GM23338 (cell line): ENCODE data around the gene TBP. TPM values are rescaled to one million over a fixed set of nuclear protein-coding genes. Genes with fewer than 3 reads are reported as not detected.
"Not testable (repeated sequence)": the region's sequence is repeated elsewhere in the genome, so short reads cannot be mapped to it uniquely, and the experiment has no call there.

ENCODE experiments used
- ATAC-seq: fragments of 200-7000 bp; cut with Tn5 transposase; 3 replicates; pipeline ENCODE4 v1.9.1; 2020
- DNase-seq: peaks from one replicate; pipeline ENCODE4 v3.0.0-alpha.2; 2015; ENCODE audit warnings: low spot score
- H2AFZ ChIP-seq: fragments of 200-600 bp; sonication (generic); 2 replicates; pipeline ENCODE4 v1.8.0; 2016; ENCODE audit warnings: antibody characterized with exemption, mild to moderate bottlenecking, moderate library complexity
- H3F3A ChIP-seq: fragments of 200-600 bp; sonication (generic); replicated peaks from 2 replicates; pipeline ENCODE4 v1.8.0; 2017; ENCODE audit warnings: antibody characterized with exemption, mixed run types, low read depth
- H3K27ac ChIP-seq: fragments of 200-600 bp; sonication (generic); 2 replicates; pipeline ENCODE4 v1.6.1; 2016; ENCODE audit warnings: low read depth
- H3K27me3 ChIP-seq: fragments of 200-600 bp; sonication (generic); 2 replicates; pipeline ENCODE4 v1.8.0; 2016; ENCODE audit warnings: mild to moderate bottlenecking, mixed run types, moderate library complexity; ENCODE audit not compliant: insufficient read depth
- H3K36me3 ChIP-seq: fragments of 200-600 bp; sonication (generic); 2 replicates; pipeline ENCODE4 v1.8.0; 2016; ENCODE audit warnings: mild to moderate bottlenecking; ENCODE audit not compliant: insufficient read depth
- H3K4me1 ChIP-seq: fragments of 200-600 bp; sonication (generic); 2 replicates; pipeline ENCODE4 v1.8.0; 2016; ENCODE audit warnings: mild to moderate bottlenecking, moderate library complexity; ENCODE audit not compliant: insufficient read depth
- H3K4me2 ChIP-seq: fragments of 200-600 bp; sonication (generic); 2 replicates; pipeline ENCODE4 v1.7.1; 2017; ENCODE audit warnings: mixed run types
- H3K4me3 ChIP-seq: fragments of 200-600 bp; sonication (generic); 2 replicates; pipeline ENCODE4 v1.6.1; 2016; ENCODE audit warnings: mixed run types
- H3K79me2 ChIP-seq: fragments of 200-600 bp; sonication (generic); replicated peaks from 2 replicates; pipeline ENCODE4 v1.8.0; 2017; ENCODE audit warnings: mild to moderate bottlenecking; ENCODE audit not compliant: insufficient read depth
- H3K9me2 ChIP-seq: fragments of 200-600 bp; sonication (generic); 2 replicates; pipeline ENCODE4 v1.8.0; 2017; ENCODE audit not compliant: insufficient read depth
- H4K20me1 ChIP-seq: fragments of 200-600 bp; sonication (generic); replicated peaks from 2 replicates; pipeline ENCODE4 v1.8.0; 2017; ENCODE audit warnings: mild to moderate bottlenecking; ENCODE audit not compliant: insufficient read depth
- H3K27ac Mint-ChIP-seq: 2 replicates; pipeline ENCODE4 v1.8.0; 2020; ENCODE audit warnings: inconsistent platforms, mild to moderate bottlenecking, moderate library complexity, mixed read lengths
- H3K27me3 Mint-ChIP-seq: 3 replicates; pipeline ENCODE4 v1.8.0; 2022; ENCODE audit warnings: low read depth, mild to moderate bottlenecking, moderate library complexity, mixed read lengths, inconsistent platforms; ENCODE audit not compliant: insufficient read depth, poor library complexity
- H3K36me3 Mint-ChIP-seq: 3 replicates; pipeline ENCODE4 v1.8.0; 2021; ENCODE audit warnings: low read depth, mild to moderate bottlenecking, inconsistent platforms, moderate library complexity, mixed read lengths
- H3K4me1 Mint-ChIP-seq: 3 replicates; pipeline ENCODE4 v1.8.0; 2020; ENCODE audit warnings: mild to moderate bottlenecking, inconsistent platforms, mixed read lengths
- H3K4me3 Mint-ChIP-seq: 3 replicates; pipeline ENCODE4 v1.8.0; 2021; ENCODE audit warnings: moderate library complexity, mild to moderate bottlenecking, inconsistent platforms, mixed read lengths
- H3K9me3 Mint-ChIP-seq: 3 replicates; pipeline ENCODE4 v1.8.0; 2020; ENCODE audit warnings: moderate library complexity, mild to moderate bottlenecking, inconsistent platforms, mixed read lengths
- CREB1 ChIP-seq: fragments of 250-450 bp; sonication (Bioruptor Pico); IDR thresholded peaks from 2 replicates; pipeline ENCODE4 v1.5.0; 2020; ENCODE audit warnings: low read depth, mild to moderate bottlenecking, moderate library complexity
- EZH2 ChIP-seq: fragments of 200-600 bp; sonication (generic); IDR thresholded peaks from one replicate; pipeline ENCODE4 v1.8.0; 2017; ENCODE audit warnings: antibody characterized with exemption, mild to moderate bottlenecking, low read depth; ENCODE audit not compliant: unreplicated experiment
- EZH2phosphoT487 ChIP-seq: fragments of 200-600 bp; sonication (generic); IDR thresholded peaks from one replicate; pipeline ENCODE4 v1.8.1; 2018; ENCODE audit warnings: antibody characterized with exemption; ENCODE audit not compliant: unreplicated experiment
- NANOG ChIP-seq: IDR thresholded peaks from 2 replicates; pipeline ENCODE4 v1.6.1; 2016; ENCODE audit warnings: antibody characterized with exemption, borderline replicate concordance
- POLR2AphosphoS5 ChIP-seq: IDR thresholded peaks from 2 replicates; pipeline ENCODE4 v1.6.1; 2016; ENCODE audit warnings: antibody characterized with exemption, low read depth
- STAT1 ChIP-seq: IDR thresholded peaks from one replicate; pipeline ENCODE4 v1.6.1; 2016; ENCODE audit warnings: antibody characterized with exemption; ENCODE audit not compliant: unreplicated experiment
- ZNF114 ChIP-seq: fragments of 250-450 bp; sonication (Bioruptor Pico); IDR thresholded peaks from 2 replicates; pipeline ENCODE4 v1.5.0; 2020; ENCODE audit warnings: mild to moderate bottlenecking, moderate library complexity
- ZNF331 ChIP-seq: fragments of 250-450 bp; sonication (Bioruptor Pico); IDR thresholded peaks from 2 replicates; pipeline ENCODE4 v1.5.0; 2020; ENCODE audit warnings: low read depth, mild to moderate bottlenecking, moderate library complexity
- polyA plus RNA-seq: library from polyadenylated mRNA; unstranded; fragments of >200 nt; fragmentation: Nextera tagmentation; extraction: Ambion mirVana; gene quantifications from 2 replicates; pipeline ENCODE4 v1.2.1, GENCODE V29; 2016
- total RNA-seq: library from RNA; depleted of rRNA; stranded (reverse); fragments of >200 nt; shearing (Covaris generic); gene quantifications from 2 replicates; pipeline ENCODE4 v1.2.3, GENCODE V29; 2014
- TF ChIP-seq, protein P1 (sequence below): fragments of 250-450 bp; sonication (Bioruptor Pico); IDR thresholded peaks from 2 replicates; pipeline ENCODE4 v1.5.0; 2020; ENCODE audit warnings: mild to moderate bottlenecking, moderate library complexity
- TF ChIP-seq, protein P2 (sequence below): IDR thresholded peaks from 2 replicates; pipeline ENCODE4 v1.6.1; 2016; ENCODE audit warnings: antibody characterized with exemption

TBP gene
- total and polyA plus RNA-seq, 2 experiments from 2014 or later, result 30.3 to 36.5 TPM

DNA sequence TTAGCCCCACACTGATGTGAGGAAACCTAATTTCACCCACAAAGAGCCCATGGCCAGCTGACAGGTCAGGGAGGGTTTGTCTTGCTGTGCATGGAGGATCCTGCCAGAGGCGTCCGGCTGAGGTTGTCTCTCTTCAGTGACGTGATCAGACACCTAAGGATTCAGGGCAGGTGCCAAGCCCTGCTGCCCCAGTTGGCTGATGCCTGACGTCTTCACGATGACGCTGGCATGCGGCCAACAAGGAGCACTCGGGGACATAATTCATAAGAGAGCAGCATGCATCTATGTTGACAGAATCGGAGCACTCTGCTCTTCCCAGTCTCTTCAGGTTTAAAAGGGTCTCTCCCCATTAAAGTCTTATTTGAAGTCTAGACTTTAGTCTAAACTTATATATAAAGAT lies 48.9 kb upstream of the TBP start:
- Mint-ChIP-seq H3K27ac (no peak overlapping the region), H3K9me3 (peaks cover 32% of the 10 kb centered on the region), H3K4me3 (no peak overlapping the region), H3K36me3 (peaks cover 20% of the 10 kb centered on the region), H3K27me3 (peaks cover 14% of the 10 kb centered on the region), H3K4me1 (no peaks in the 10 kb centered on the region; the same call in 2 of the 3 replicates)
- Histone ChIP-seq H3K4me2 (no peak overlapping the region), H2AFZ (no peak overlapping the region), H3K27ac (no peak overlapping the region), H3K4me3 (no peak overlapping the region), H3K9me2 (no peaks in the 10 kb centered on the region), H3K27me3 (peaks cover 5% of the 10 kb centered on the region; the same call in 1 of the 2 replicates), H3F3A (no peaks in the 10 kb centered on the region), H4K20me1 (no peaks in the 10 kb centered on the region), H3K36me3 (no peaks in the 10 kb centered on the region), H3K4me1 (no peaks in the 10 kb centered on the region), H3K79me2 (no peaks in the 10 kb centered on the region)
- ATAC-seq, result no peak
- TF ChIP-seq ZNF114 (CRISPR knock-in tag) (no peak), STAT1 (no peak), NANOG (no peak)
- DNase-seq, result no peak

DNA sequence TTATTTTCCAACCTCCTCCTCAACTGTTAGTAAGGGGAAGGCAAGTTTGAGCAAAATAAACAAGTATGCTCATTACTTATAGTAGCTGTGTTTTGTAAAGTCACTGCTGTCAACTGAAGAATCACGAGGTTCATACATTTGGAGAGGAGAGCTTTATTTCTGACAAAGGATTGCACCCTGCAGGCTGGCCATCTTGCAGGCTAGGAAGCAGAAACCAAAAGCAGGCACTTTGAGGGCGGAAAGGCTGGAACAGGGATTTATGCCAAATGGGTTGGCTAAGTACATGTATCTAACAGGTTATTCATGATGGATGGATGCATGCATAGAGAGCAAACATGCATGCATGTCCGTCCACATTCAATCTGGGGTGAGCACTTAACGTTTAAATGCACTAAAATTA lies 47.7 kb upstream of the TBP start:
- no peaks in the 10 kb centered on the region; the same call in 2 of the 3 replicates for H3K4me1 Mint-ChIP-seq
- TF ChIP-seq ZNF331 (CRISPR knock-in tag), result no peak
- TF ChIP-seq, protein P1, sequence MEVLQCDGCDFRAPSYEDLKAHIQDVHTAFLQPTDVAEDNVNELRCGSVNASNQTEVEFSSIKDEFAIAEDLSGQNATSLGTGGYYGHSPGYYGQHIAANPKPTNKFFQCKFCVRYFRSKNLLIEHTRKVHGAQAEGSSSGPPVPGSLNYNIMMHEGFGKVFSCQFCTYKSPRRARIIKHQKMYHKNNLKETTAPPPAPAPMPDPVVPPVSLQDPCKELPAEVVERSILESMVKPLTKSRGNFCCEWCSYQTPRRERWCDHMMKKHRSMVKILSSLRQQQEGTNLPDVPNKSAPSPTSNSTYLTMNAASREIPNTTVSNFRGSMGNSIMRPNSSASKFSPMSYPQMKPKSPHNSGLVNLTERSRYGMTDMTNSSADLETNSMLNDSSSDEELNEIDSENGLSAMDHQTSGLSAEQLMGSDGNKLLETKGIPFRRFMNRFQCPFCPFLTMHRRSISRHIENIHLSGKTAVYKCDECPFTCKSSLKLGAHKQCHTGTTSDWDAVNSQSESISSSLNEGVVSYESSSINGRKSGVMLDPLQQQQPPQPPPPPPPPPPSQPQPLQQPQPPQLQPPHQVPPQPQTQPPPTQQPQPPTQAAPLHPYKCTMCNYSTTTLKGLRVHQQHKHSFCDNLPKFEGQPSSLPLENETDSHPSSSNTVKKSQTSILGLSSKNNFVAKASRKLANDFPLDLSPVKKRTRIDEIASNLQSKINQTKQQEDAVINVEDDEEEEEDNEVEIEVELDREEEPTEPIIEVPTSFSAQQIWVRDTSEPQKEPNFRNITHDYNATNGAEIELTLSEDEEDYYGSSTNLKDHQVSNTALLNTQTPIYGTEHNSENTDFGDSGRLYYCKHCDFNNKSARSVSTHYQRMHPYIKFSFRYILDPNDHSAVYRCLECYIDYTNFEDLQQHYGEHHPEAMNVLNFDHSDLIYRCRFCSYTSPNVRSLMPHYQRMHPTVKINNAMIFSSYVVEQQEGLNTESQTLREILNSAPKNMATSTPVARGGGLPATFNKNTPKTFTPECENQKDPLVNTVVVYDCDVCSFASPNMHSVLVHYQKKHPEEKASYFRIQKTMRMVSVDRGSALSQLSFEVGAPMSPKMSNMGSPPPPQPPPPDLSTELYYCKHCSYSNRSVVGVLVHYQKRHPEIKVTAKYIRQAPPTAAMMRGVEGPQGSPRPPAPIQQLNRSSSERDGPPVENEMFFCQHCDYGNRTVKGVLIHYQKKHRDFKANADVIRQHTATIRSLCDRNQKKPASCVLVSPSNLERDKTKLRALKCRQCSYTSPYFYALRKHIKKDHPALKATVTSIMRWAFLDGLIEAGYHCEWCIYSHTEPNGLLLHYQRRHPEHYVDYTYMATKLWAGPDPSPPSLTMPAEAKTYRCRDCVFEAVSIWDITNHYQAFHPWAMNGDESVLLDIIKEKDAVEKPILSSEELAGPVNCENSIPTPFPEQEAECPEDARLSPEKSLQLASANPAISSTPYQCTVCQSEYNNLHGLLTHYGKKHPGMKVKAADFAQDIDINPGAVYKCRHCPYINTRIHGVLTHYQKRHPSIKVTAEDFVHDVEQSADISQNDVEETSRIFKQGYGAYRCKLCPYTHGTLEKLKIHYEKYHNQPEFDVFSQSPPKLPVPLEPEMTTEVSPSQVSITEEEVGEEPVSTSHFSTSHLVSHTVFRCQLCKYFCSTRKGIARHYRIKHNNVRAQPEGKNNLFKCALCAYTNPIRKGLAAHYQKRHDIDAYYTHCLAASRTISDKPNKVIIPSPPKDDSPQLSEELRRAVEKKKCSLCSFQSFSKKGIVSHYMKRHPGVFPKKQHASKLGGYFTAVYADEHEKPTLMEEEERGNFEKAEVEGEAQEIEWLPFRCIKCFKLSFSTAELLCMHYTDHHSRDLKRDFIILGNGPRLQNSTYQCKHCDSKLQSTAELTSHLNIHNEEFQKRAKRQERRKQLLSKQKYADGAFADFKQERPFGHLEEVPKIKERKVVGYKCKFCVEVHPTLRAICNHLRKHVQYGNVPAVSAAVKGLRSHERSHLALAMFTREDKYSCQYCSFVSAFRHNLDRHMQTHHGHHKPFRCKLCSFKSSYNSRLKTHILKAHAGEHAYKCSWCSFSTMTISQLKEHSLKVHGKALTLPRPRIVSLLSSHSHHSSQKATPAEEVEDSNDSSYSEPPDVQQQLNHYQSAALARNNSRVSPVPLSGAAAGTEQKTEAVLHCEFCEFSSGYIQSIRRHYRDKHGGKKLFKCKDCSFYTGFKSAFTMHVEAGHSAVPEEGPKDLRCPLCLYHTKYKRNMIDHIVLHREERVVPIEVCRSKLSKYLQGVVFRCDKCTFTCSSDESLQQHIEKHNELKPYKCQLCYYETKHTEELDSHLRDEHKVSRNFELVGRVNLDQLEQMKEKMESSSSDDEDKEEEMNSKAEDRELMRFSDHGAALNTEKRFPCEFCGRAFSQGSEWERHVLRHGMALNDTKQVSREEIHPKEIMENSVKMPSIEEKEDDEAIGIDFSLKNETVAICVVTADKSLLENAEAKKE (CRISPR knock-in tag), result no peak
- TF ChIP-seq CREB1, result no peak
- TF ChIP-seq EZH2, result no peak
- no peak for TF ChIP-seq EZH2phosphoT487
- TF ChIP-seq POLR2AphosphoS5, result no peak
- TF ChIP-seq, protein P2, sequence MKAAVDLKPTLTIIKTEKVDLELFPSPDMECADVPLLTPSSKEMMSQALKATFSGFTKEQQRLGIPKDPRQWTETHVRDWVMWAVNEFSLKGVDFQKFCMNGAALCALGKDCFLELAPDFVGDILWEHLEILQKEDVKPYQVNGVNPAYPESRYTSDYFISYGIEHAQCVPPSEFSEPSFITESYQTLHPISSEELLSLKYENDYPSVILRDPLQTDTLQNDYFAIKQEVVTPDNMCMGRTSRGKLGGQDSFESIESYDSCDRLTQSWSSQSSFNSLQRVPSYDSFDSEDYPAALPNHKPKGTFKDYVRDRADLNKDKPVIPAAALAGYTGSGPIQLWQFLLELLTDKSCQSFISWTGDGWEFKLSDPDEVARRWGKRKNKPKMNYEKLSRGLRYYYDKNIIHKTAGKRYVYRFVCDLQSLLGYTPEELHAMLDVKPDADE, result no peak
- Histone ChIP-seq H3F3A (no peaks in the 10 kb centered on the region), H4K20me1 (no peaks in the 10 kb centered on the region), H3K79me2 (no peaks in the 10 kb centered on the region), H3K4me2 (no peak overlapping the region), H3K4me3 (no peak overlapping the region), H3K27ac (no peak overlapping the region), H2AFZ (no peak overlapping the region), H3K27me3 (peaks cover 5% of the 10 kb centered on the region; the same call in 1 of the 2 replicates), H3K4me1 (no peaks in the 10 kb centered on the region), H3K36me3 (no peaks in the 10 kb centered on the region), H3K9me2 (no peaks in the 10 kb centered on the region)
- H3K9me3 Mint-ChIP-seq, result peaks cover 20% of the 10 kb centered on the region
- ATAC-seq (no peak), DNase-seq (no peak)
- no peak overlapping the region for H3K4me3 Mint-ChIP-seq
- H3K27me3 Mint-ChIP-seq, result peaks cover 17% of the 10 kb centered on the region
- H3K27ac Mint-ChIP-seq, result no peak overlapping the region
- peaks cover 13% of the 10 kb centered on the region; the same call in 2 of the 3 replicates for H3K36me3 Mint-ChIP-seq

DNA sequence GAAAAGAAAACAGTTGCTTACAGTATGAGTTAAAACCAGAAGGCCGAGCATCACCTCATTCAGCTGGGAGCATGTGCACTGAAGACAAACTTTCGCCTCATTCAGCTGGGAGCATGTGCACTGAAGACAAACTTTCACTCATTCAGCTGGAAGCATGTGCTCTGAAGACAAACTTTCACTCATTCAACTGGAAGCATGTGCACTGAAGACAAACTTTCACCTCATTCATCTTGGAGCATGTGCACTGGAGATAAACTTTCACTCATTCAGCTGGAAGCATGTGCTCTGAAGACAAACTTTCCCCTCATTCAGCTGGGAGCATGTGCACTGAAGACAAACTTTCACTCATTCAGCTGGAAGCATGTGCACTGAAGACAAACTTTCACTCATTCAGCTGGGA lies 46.4 kb upstream of the TBP start:
- H2AFZ ChIP-seq, H3K36me3 Mint-ChIP-seq, H3K4me3 ChIP-seq, H3K4me3 Mint-ChIP-seq, H3F3A ChIP-seq, H3K27me3 ChIP-seq, ATAC-seq, H4K20me1 ChIP-seq, H3K79me2 ChIP-seq, H3K27ac ChIP-seq, H3K27me3 Mint-ChIP-seq, H3K4me1 ChIP-seq, DNase-seq, H3K27ac Mint-ChIP-seq, H3K9me3 Mint-ChIP-seq, H3K9me2 ChIP-seq, H3K4me1 Mint-ChIP-seq, H3K36me3 ChIP-seq, H3K4me2 ChIP-seq: not testable (repeated sequence)
